Measurements from ENCODE around the gene NOC2L. TPM values are rescaled to one million over a fixed set of nuclear protein-coding genes. Genes with fewer than 3 reads are reported as not detected.

NOC2L gene
- total and polyA plus RNA-seq, 8 donors = 44.9 to 76.8 (median 55.2) TPM

DNA sequence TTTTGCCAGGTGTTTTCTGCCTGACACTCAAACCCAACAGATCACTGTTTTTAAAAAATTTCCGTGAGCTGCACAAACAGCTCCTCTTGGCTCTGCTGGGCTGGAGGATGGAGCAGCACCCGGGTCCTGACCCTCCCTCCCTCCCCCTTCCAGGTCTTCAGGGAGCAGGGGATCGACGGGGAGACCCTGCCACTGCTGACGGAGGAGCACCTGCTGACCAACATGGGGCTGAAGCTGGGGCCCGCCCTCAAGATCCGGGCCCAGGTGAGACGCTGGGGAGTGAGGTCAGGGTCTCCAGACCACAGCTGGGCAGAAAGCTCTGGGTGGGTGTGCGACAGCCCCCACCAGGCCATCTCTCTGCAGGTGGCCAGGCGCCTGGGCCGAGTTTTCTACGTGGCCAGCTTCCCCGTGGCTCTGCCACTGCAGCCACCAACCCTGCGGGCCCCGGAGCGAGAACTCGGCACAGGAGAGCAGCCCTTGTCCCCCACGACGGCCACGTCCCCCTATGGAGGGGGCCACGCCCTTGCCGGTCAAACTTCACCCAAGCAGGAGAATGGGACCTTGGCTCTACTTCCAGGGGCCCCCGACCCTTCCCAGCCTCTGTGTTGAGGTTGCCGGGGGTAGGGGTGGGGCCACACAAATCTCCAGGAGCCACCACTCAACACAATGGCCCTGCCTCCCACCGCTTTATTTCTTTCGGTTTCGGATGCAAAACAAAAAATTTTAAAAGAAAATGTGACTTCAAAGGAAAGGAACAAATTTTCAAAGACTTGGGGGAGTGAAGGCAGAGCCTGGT lies 15.3 kb downstream of the NOC2L start:
- Histone ChIP-seq H3K4me1 (peaks cover 20 to 41% of the 10 kb centered on the region in 2 donors), H3K4me3 (no peak overlapping the region)
- intact Hi-C loops (cut with DNase I) = no loop called here

DNA sequence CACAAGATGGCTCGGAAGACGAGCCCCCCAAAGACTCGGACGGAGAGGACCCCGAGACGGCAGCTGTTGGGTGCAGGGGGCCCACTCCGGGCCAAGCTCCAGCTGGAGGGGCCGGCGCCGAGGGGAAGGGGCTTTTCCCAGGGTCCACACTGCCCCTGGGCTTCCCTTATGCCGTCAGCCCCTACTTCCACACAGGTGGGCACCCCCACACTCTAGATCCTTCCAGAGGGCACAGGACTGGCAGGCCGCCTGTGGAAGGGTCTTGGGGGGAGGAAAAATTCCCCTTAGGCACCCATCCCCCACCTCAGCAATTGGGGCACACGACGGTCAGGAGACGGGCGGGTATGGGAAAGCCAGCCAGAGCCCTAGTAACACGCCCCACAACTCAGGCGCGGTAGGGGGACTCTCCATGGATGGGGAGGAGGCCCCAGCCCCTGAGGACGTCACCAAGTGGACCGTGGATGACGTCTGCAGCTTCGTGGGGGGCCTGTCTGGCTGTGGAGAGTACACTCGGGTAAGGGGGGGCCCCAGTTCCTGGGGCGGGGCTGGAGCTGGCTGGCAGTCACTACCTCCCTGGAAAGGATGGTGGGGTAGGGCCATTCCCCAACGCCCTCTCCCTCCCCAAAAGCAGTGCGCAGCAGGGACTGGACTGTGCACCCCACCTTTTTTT lies 16.1 kb downstream of the NOC2L start:
- peak; percentile 2 for ATAC-seq
- TF ChIP-seq, protein P1, sequence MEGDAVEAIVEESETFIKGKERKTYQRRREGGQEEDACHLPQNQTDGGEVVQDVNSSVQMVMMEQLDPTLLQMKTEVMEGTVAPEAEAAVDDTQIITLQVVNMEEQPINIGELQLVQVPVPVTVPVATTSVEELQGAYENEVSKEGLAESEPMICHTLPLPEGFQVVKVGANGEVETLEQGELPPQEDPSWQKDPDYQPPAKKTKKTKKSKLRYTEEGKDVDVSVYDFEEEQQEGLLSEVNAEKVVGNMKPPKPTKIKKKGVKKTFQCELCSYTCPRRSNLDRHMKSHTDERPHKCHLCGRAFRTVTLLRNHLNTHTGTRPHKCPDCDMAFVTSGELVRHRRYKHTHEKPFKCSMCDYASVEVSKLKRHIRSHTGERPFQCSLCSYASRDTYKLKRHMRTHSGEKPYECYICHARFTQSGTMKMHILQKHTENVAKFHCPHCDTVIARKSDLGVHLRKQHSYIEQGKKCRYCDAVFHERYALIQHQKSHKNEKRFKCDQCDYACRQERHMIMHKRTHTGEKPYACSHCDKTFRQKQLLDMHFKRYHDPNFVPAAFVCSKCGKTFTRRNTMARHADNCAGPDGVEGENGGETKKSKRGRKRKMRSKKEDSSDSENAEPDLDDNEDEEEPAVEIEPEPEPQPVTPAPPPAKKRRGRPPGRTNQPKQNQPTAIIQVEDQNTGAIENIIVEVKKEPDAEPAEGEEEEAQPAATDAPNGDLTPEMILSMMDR (IDR thresholded peaks at IDR 0.05) = no peak
- Histone ChIP-seq H3K4me3 (peak overlapping the region in 1 of 2 donors; percentile 20), H3K27me3 (peaks cover 35 to 60% of the 10 kb centered on the region in 2 donors), H3K27ac (peak overlapping the region; percentile 28 to 76), H3K36me3 (peaks cover 0 to 44% of the 10 kb centered on the region in 2 donors), H3K9me3 (no peaks in the 10 kb centered on the region), H3K4me1 (peaks cover 20 to 41% of the 10 kb centered on the region in 2 donors)
- intact Hi-C loops (cut with DNase I) = no loop called here
- peak in 3 of 4 donors; percentile 58 to 76 (median 66) for DNase-seq

More for the DNA sequence above, 15.3 kb downstream of the NOC2L start:
- H3K9me3 ChIP-seq = no peaks in the 10 kb centered on the region
- DNase-seq = no peak
- no peak for ATAC-seq
- TF ChIP-seq, protein P1 (IDR thresholded peaks at IDR 0.05) = no peak
- peaks cover 0 to 52% of the 10 kb centered on the region in 2 donors for H3K36me3 ChIP-seq
- H3K27me3 ChIP-seq = peaks cover 35 to 52% of the 10 kb centered on the region in 2 donors
- peak overlapping the region in 1 of 2 donors; percentile 76 for H3K27ac ChIP-seq

DNA sequence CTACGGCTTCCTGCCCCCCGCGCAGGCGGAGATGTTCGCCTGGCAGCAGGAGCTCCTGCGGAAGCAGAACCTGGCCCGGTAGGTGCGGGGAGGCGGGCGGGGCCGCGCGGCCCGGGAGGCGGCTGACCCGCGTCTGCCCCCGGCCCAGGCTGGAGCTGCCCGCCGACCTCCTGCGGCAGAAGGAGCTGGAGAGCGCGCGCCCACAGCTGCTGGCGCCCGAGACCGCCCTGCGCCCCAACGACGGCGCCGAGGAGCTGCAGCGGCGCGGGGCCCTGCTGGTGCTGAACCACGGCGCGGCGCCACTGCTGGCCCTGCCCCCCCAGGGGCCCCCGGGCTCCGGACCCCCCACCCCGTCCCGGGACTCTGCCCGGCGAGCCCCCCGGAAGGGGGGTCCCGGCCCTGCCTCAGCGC lies 16.6 kb downstream of the NOC2L start:
- ATAC-seq = no peak
- peaks cover 35 to 66% of the 10 kb centered on the region in 2 donors for H3K27me3 ChIP-seq
- peaks cover 20 to 41% of the 10 kb centered on the region in 2 donors for H3K4me1 ChIP-seq
- peaks cover 0 to 39% of the 10 kb centered on the region in 2 donors for H3K36me3 ChIP-seq
- intact Hi-C loops (cut with DNase I) = no loop called here
- H3K9me3 ChIP-seq = no peaks in the 10 kb centered on the region
- peak overlapping the region; percentile 28 to 76 for H3K27ac ChIP-seq
- TF ChIP-seq, protein P1 (IDR thresholded peaks at IDR 0.05) = no peak
- no peak for DNase-seq
- peak overlapping the region; percentile 20 to 24 for H3K4me3 ChIP-seq

DNA sequence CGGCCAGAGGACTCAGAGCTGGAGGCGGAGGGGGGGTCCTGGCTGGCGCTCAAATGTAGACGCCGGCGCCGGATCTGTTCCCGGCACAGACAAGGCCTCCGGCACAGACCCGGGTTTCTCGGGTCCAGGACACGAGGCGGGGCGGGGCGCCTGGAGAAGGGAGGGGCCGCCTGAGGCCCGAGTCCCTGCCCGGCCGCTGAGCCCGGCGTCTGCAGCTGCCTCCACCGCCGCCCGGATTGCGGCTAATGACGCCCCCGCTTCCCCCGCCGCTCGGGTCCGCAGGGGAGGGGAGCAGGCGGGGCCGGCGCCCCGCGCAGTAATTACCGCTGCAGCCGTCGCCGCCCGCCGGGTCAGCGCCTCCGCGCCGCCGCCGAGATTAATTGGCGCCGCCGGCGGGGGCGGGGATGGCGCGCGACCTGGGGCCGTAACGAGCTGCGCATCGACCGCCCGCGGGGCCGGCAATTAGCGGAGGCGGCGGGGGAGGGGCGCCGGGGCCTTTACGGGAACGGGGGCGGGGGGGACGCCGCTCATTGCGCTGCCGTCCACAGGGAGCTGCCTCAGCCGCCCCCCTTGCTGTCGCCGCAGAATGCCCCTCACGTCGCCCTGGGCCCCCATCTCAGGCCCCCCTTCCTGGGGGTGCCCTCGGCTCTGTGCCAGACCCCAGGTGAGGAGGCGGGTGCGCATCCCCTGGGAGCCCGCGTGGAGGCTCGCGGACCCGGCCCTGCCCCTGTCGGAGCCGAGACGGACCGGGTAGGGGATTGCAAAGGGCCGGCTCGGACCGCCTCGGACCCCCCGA lies 17.3 kb downstream of the NOC2L start:
- ATAC-seq (peak; percentile 51), DNase-seq (peak; percentile 82 to 95 (median 90))
- TF ChIP-seq, protein P1 (IDR thresholded peaks at IDR 0.05) = no peak
- H3K27me3 ChIP-seq = peaks cover 35 to 72% of the 10 kb centered on the region in 2 donors
- peaks cover 20 to 41% of the 10 kb centered on the region in 2 donors for H3K4me1 ChIP-seq
- H3K36me3 ChIP-seq = peaks cover 0 to 32% of the 10 kb centered on the region in 2 donors
- intact Hi-C loops (cut with DNase I) = no loop called here
- H3K27ac ChIP-seq = peak overlapping the region in 1 of 2 donors; percentile 76
- H3K9me3 ChIP-seq = no peaks in the 10 kb centered on the region
- H3K4me3 ChIP-seq = peak overlapping the region; percentile 20 to 24
